Activated CD8-positive, alpha-beta memory T cell treated with anti-CD3 and anti-CD28 coated beads for 36 hours (primary cell): ENCODE results near the gene PNCK. TPM values are rescaled to one million over a fixed set of nuclear protein-coding genes. Genes with fewer than 3 reads are reported as not detected.

Experiments
- CTCF ChIA-PET: fragments of 350-600 bp; sonication (Branson Sonifier 250); formaldehyde crosslinking; loops from one replicate; lab custom pipeline; 2021; ENCODE audit warnings: antibody characterized with exemption; lab: Charles Lee
- POLR2A ChIA-PET: fragments of 350-600 bp; sonication (Branson Sonifier 250); formaldehyde crosslinking; loops from one replicate; lab custom pipeline; 2021; ENCODE audit warnings: antibody characterized with exemption; lab: Charles Lee
- total RNA-seq, 2 experiments: library from RNA; stranded (reverse); gene quantifications; one replicate each; pipeline ENCODE4 v1.2.3, GENCODE V29; 2021

The PNCK gene
- total RNA-seq, 2 experiments from 2014 or later: not detected

GRCh38 chrX:153638041-153638371 lies 35.6 kb downstream of the PNCK start:
- ChIA-PET CTCF (no interaction called here), POLR2A (no interaction called here)

GRCh38 chrX:153637121-153638040 lies 36.2 kb downstream of the PNCK start:
- CTCF ChIA-PET: interaction anchor here (1.2 to 1.3 kb wide), 2 partner anchors 9 to 33 kb away, joined by 3 to 4 read pairs; no protein-coding TSS in a partner anchor
- POLR2A ChIA-PET: no interaction called here

GRCh38 chrX:153636716-153637115 lies 36.9 kb downstream of the PNCK start:
- ChIA-PET CTCF (interaction anchor here (1.0 to 1.3 kb wide), 3 partner anchors 9 to 34 kb away, joined by 3 to 4 read pairs (median 4); no protein-coding TSS in a partner anchor), POLR2A (no interaction called here)

GRCh38 chrX:153635788-153636668 lies 37.6 kb downstream of the PNCK start:
- POLR2A ChIA-PET: no interaction called here
- CTCF ChIA-PET: interaction anchor here (0.7 to 1.3 kb wide), 4 partner anchors 9 to 34 kb away, joined by 3 to 4 read pairs (median 4); no protein-coding TSS in a partner anchor

- ChIA-PET POLR2A (no interaction called here), CTCF (no interaction called here)
Measured at GRCh38 chrX:153635388-153635787, 38.2 kb downstream of the PNCK start.

GRCh38 chrX:153634832-153635231 lies 38.8 kb downstream of the PNCK start:
- CTCF ChIA-PET: no interaction called here
- POLR2A ChIA-PET: no interaction called here

- CTCF ChIA-PET: no interaction called here
- POLR2A ChIA-PET: no interaction called here
Measured at GRCh38 chrX:153634236-153634635, 39.4 kb downstream of the PNCK start.

- CTCF ChIA-PET: no interaction called here
- POLR2A ChIA-PET: no interaction called here
Measured at GRCh38 chrX:153633607-153634180, 39.9 kb downstream of the PNCK start.

- ChIA-PET CTCF (no interaction called here), POLR2A (no interaction called here)
Measured at GRCh38 chrX:153633048-153633447, 40.6 kb downstream of the PNCK start.

GRCh38 chrX:153632595-153632946 lies 41.0 kb downstream of the PNCK start:
- CTCF ChIA-PET: no interaction called here
- POLR2A ChIA-PET: no interaction called here

- ChIA-PET CTCF (no interaction called here), POLR2A (no interaction called here)
Measured at GRCh38 chrX:153631907-153632594, 41.6 kb downstream of the PNCK start.

- ChIA-PET CTCF (no interaction called here), POLR2A (no interaction called here)
Measured at GRCh38 chrX:153631346-153631745, 42.3 kb downstream of the PNCK start.

- POLR2A ChIA-PET: no interaction called here
- CTCF ChIA-PET: no interaction called here
Measured at GRCh38 chrX:153628665-153629064, 44.9 kb downstream of the PNCK start.

- ChIA-PET CTCF (no interaction called here), POLR2A (no interaction called here)
Measured at GRCh38 chrX:153628129-153628528, 45.5 kb downstream of the PNCK start.

- CTCF ChIA-PET: no interaction called here
- POLR2A ChIA-PET: no interaction called here
Measured at GRCh38 chrX:153627675-153628111, 45.9 kb downstream of the PNCK start.

GRCh38 chrX:153626863-153627674 lies 46.5 kb downstream of the PNCK start:
- CTCF ChIA-PET: no interaction called here
- POLR2A ChIA-PET: no interaction called here

GRCh38 chrX:153626025-153626633 lies 47.5 kb downstream of the PNCK start:
- CTCF ChIA-PET: no interaction called here
- POLR2A ChIA-PET: no interaction called here
